ENCODE data around the gene BCCIP. TPM values are rescaled to one million over a fixed set of nuclear protein-coding genes. Genes with fewer than 3 reads are reported as not detected.

Gene BCCIP
- total and polyA plus RNA-seq, 2 of the 8 experiments (the other 6 are each of a cell fraction or from before 2014, with no cell fraction given) = 33.9 to 120 TPM

GRCh38 chr10:125822878-125823662, at the start of gene BCCIP, which contains the start of gene UROS (continued):
- TF ChIP-seq GABPA (IDR thresholded peaks at IDR 0.05; ENCODE audit: borderline replicate concordance, insufficient read depth, low read length) (no peak), TAF1 (IDR thresholded peaks at IDR 0.05; ENCODE audit: low read depth, low read length) (peak; percentile 90), KDM4A (IDR thresholded peaks at IDR 0.05; ENCODE audit: low read depth, low read length, severe bottlenecking) (peak; percentile 91), YY1 (IDR thresholded peaks at IDR 0.05; ENCODE audit: low read depth, low read length) (peak; percentile 93), SIRT6 (IDR thresholded peaks at IDR 0.05; ENCODE audit: low read length) (no peak), NANOG (IDR thresholded peaks at IDR 0.05; ENCODE audit: insufficient read depth, low read depth, low read length, poor library complexity, severe bottlenecking) (no peak), TBP (IDR thresholded peaks at IDR 0.05; ENCODE audit: low read depth, low read length) (peak; percentile 56; the same call in 1 of the 2 replicates), SIN3A (conservative IDR thresholded peaks at IDR 0.05 in 1 of 2, IDR thresholded peaks at IDR 0.05 in 1 of 2; ENCODE audit: low read depth in 1 of 2, low read length in 2 of 2) (peak; percentile 14 to 74; a peak in 2 of 4 replicates), CHD1 (IDR thresholded peaks at IDR 0.05; ENCODE audit: low read depth, low read length) (peak; percentile 98), CREB1 (IDR thresholded peaks at IDR 0.05) (no peak), ASH2L (IDR thresholded peaks at IDR 0.05; ENCODE audit: low read length) (peak; percentile 83), RBBP5 (IDR thresholded peaks at IDR 0.05; ENCODE audit: borderline replicate concordance, low read depth, low read length) (0 out of 2 replicates have a peak, but pooled peaks have one; percentile 39), POLR2A (IDR thresholded peaks at IDR 0.05; ENCODE audit: control extremely low read depth in 1 of 2, low read depth in 2 of 2, low read length in 2 of 2) (peak in 1 of 2 experiments; percentile 69; a peak in 2 of 3 replicates), SAP30 (IDR thresholded peaks at IDR 0.05; ENCODE audit: insufficient read depth, insufficient replicate concordance, low read length) (no peak), ATF3 (IDR thresholded peaks at IDR 0.05; ENCODE audit: insufficient read depth, low read depth, low read length) (no peak), HDAC2 (IDR thresholded peaks at IDR 0.05; ENCODE audit: borderline replicate concordance in 1 of 2, low read depth in 2 of 2, low read length in 2 of 2) (peak in 1 of 2 experiments; percentile 96; a peak in 2 of 4 replicates), TCF12 (IDR thresholded peaks at IDR 0.05; ENCODE audit: low read depth, low read length) (no peak), CEBPB (IDR thresholded peaks at IDR 0.05; ENCODE audit: low read depth, low read length) (no peak), BRCA1 (IDR thresholded peaks at IDR 0.05; ENCODE audit: low read depth, low read length) (peak; percentile 59; the same call in 1 of the 2 replicates), MAFK (IDR thresholded peaks at IDR 0.05; ENCODE audit: low read depth, low read length) (no peak), SP4 (IDR thresholded peaks at IDR 0.05; ENCODE audit: low read length) (no peak), POLR2AphosphoS5 (IDR thresholded peaks at IDR 0.05; ENCODE audit: low read depth, low read length) (peak; percentile 77; the same call in 1 of the 2 replicates), MAX (IDR thresholded peaks at IDR 0.05) (peak; percentile 25; the same call in 1 of the 2 replicates), POU5F1 (IDR thresholded peaks at IDR 0.05; ENCODE audit: low read depth, low read length) (no peak)

All from H1 (cell line).